OCI-LY3 (cell line): ENCODE results near the gene PNMT.

Experiments
- EZH2phosphoT487 ChIP-seq: fragments of 200-600 bp; shearing (Covaris generic); IDR thresholded peaks from 2 replicates; pipeline ENCODE4 v1.6.1; 2018; ENCODE audit warnings: antibody characterized with exemption, mixed run types, low read depth
- TF ChIP-seq, protein P1 (sequence below): fragments of 200-600, 300-600 bp; sonication (generic); IDR thresholded peaks from 2 replicates; pipeline ENCODE4 v1.5.1; 2014; ENCODE audit warnings: antibody characterized with exemption, low read length, low read depth

- TF ChIP-seq, protein P1, sequence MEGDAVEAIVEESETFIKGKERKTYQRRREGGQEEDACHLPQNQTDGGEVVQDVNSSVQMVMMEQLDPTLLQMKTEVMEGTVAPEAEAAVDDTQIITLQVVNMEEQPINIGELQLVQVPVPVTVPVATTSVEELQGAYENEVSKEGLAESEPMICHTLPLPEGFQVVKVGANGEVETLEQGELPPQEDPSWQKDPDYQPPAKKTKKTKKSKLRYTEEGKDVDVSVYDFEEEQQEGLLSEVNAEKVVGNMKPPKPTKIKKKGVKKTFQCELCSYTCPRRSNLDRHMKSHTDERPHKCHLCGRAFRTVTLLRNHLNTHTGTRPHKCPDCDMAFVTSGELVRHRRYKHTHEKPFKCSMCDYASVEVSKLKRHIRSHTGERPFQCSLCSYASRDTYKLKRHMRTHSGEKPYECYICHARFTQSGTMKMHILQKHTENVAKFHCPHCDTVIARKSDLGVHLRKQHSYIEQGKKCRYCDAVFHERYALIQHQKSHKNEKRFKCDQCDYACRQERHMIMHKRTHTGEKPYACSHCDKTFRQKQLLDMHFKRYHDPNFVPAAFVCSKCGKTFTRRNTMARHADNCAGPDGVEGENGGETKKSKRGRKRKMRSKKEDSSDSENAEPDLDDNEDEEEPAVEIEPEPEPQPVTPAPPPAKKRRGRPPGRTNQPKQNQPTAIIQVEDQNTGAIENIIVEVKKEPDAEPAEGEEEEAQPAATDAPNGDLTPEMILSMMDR, result no peak
- no peak for TF ChIP-seq EZH2phosphoT487
These were observed 43.9 kb upstream of the PNMT start for GRCh38 chr17:39624313-39624712.
